HepG2 (cell line): ENCODE measurements around the gene OLR1. TPM values are rescaled to one million over a fixed set of nuclear protein-coding genes. Genes with fewer than 3 reads are reported as not detected.
A peak's percentile ranks its signal among the peaks of the same experiment; 100 is the strongest.

Experiments
- ATAC-seq: fragments of 200-7000 bp; cut with Tn5 transposase; 3 replicates; pipeline ENCODE4 v1.9.1; 2020; ENCODE audit warnings: mild to moderate bottlenecking, moderate library complexity
- BruUV-seq: library from RNA; stranded (reverse); fragments of 400-500 nt; replicated peaks from 2 replicates; lab custom pipeline; 2021; lab: Mats Ljungman, UMichigan
- CTCF ChIA-PET: fragments of 300-600 bp; formaldehyde crosslinking; extraction: SDS; loops from one replicate; lab custom pipeline; 2021; ENCODE audit warnings: low total read pairs, inconsistent platforms, low intra/inter-chr PET ratio; lab: Yijun Ruan, JAX
- POLR2A ChIA-PET: fragments of 350-600 bp; sonication (Branson Sonifier 250); formaldehyde crosslinking; loops from one replicate; lab custom pipeline; 2020; ENCODE audit warnings: antibody characterized with exemption, inconsistent platforms; lab: Yijun Ruan, JAX
- DNase-seq: peaks from one replicate; pipeline ENCODE4 v3.0.0-alpha.2; 2015; ENCODE audit warnings: low spot score
- FAIRE-seq: peaks from 3 replicates; lab custom pipeline; 2011; peaks lifted over from hg19 to GRCh38; lab: Jason Lieb, UNC
- H2AFZ ChIP-seq: one replicate; pipeline ENCODE4 v1.6.1; 2011; ENCODE audit warnings: low read length, inconsistent platforms
- H3K27ac ChIP-seq: fragments of 300-600 bp; 3 replicates; pipeline ENCODE4 v1.8.0; 2011; ENCODE audit warnings: mixed run types, mild to moderate bottlenecking, mixed read lengths, low read length, inconsistent platforms; ENCODE audit not compliant: insufficient read depth; ENCODE audit errors: extremely low read length
- H3K27me3 ChIP-seq, 2 experiments: fragments of 200-600 bp in 1 of 2; 2 replicates in 1 of 2; 3 replicates in 1 of 2; pipeline versions ENCODE4 v1.6.0 to v1.8.0; 2011; ENCODE audit warnings: low read length in 2 of 2, mild to moderate bottlenecking in 2 of 2, moderate library complexity in 2 of 2, inconsistent platforms in 1 of 2; ENCODE audit not compliant: insufficient read depth in 2 of 2, control insufficient read depth in 1 of 2
- H3K36me3 ChIP-seq, 2 experiments: fragments of 200-600 bp in 1 of 2; replicated peaks in 1 of 2; 2 replicates in 1 of 2; 3 replicates in 1 of 2; pipeline versions ENCODE4 v1.5.1 to v1.8.0; 2011; ENCODE audit warnings: low read length in 2 of 2, inconsistent platforms in 1 of 2; ENCODE audit not compliant: insufficient read depth in 2 of 2, control insufficient read depth in 1 of 2
- H3K4me1 ChIP-seq: 2 replicates; pipeline ENCODE4 v1.5.1; 2012; ENCODE audit warnings: low read length, inconsistent platforms; ENCODE audit not compliant: insufficient read depth
- H3K4me2 ChIP-seq: 2 replicates; pipeline ENCODE4 v1.6.0; 2011; ENCODE audit warnings: low read depth, low read length, inconsistent platforms
- H3K4me3 ChIP-seq, 3 experiments: fragments of 200-600 bp in 1 of 3; sonication (generic), shearing (Covaris generic) in 1 of 3; replicated peaks in 1 of 3; 2 replicates each; pipeline ENCODE4 v1.5.1; 2011 to 2016; ENCODE audit warnings: low read length in 3 of 3, inconsistent platforms in 2 of 3, low read depth in 2 of 3, mild to moderate bottlenecking in 2 of 3, control low read depth in 1 of 3, mixed read lengths in 1 of 3; ENCODE audit not compliant: insufficient read depth in 1 of 3
- H3K79me2 ChIP-seq: one replicate; pipeline ENCODE4 v1.6.1; 2011; ENCODE audit warnings: low read length, inconsistent platforms; ENCODE audit not compliant: insufficient read depth
- H3K9ac ChIP-seq: 2 replicates; pipeline ENCODE4 v1.6.0; 2011; ENCODE audit warnings: mild to moderate bottlenecking, low read depth, low read length, inconsistent platforms; ENCODE audit not compliant: insufficient read depth
- H3K9me3 ChIP-seq: 2 replicates; pipeline ENCODE4 v1.5.1; 2012; ENCODE audit warnings: mild to moderate bottlenecking, low read length
- H4K20me1 ChIP-seq: 2 replicates; pipeline ENCODE4 v1.6.0; 2011; ENCODE audit warnings: inconsistent platforms, mild to moderate bottlenecking, low read length, moderate library complexity; ENCODE audit not compliant: insufficient read depth
- ARNT2 ChIP-seq: sonication (generic); formaldehyde crosslinking; IDR thresholded peaks from 2 replicates; pipeline ENCODE4 v1.8.0; 2022; ENCODE audit warnings: mild to moderate bottlenecking, low read depth, missing genetic modification reagents, moderate library complexity
- CBFB ChIP-seq: sonication (generic); formaldehyde crosslinking; IDR thresholded peaks from 2 replicates; pipeline ENCODE4 v1.4.0; 2020; ENCODE audit warnings: missing genetic modification reagents
- CC2D1A ChIP-seq: sonication (generic); formaldehyde crosslinking; IDR thresholded peaks from 2 replicates; pipeline ENCODE4 v1.8.1; 2023; ENCODE audit warnings: mild to moderate bottlenecking, missing genetic modification reagents
- CREB1 ChIP-seq, 2 experiments: fragments of 450-650 bp in 1 of 2; IDR thresholded peaks; 2 replicates each; pipeline ENCODE4 v1.6.1; 2016 to 2017; ENCODE audit warnings: control low read depth in 1 of 2, mild to moderate bottlenecking in 1 of 2, missing compliant biosample characterization in 1 of 2, missing genetic modification characterization in 1 of 2
- FOSL1 ChIP-seq: sonication (generic); formaldehyde crosslinking; IDR thresholded peaks from 2 replicates; pipeline ENCODE4 v1.9.0; 2021; ENCODE audit warnings: missing genetic modification reagents, borderline replicate concordance
- JUND ChIP-seq: sonication (generic); formaldehyde crosslinking; IDR thresholded peaks from 2 replicates; pipeline ENCODE4 v1.8.0; 2022; ENCODE audit warnings: mild to moderate bottlenecking, missing genetic modification reagents
- KDM4B ChIP-seq: sonication (generic); formaldehyde crosslinking; IDR thresholded peaks from 2 replicates; pipeline ENCODE4 v1.4.0; 2020; ENCODE audit warnings: missing genetic modification reagents
- KLF13 ChIP-seq: sonication (generic); formaldehyde crosslinking; IDR thresholded peaks from 2 replicates; pipeline ENCODE4 v1.4.0; 2020; ENCODE audit warnings: mild to moderate bottlenecking, missing genetic modification reagents
- MAX ChIP-seq: IDR thresholded peaks from 2 replicates; pipeline ENCODE4 v1.6.1; 2012; ENCODE audit warnings: inconsistent platforms
- MYNN ChIP-seq: sonication (generic); formaldehyde crosslinking; IDR thresholded peaks from 2 replicates; pipeline ENCODE4 v1.4.0; 2020; ENCODE audit warnings: mild to moderate bottlenecking, low read depth, missing genetic modification reagents
- PLRG1 ChIP-seq: fragments of 450-650 bp; conservative IDR thresholded peaks from 2 replicates; pipeline ENCODE4 v1.6.1; 2016
- SRSF1 ChIP-seq: fragments of 200-400 bp; formaldehyde crosslinking; optimal IDR thresholded peaks from 2 replicates; pipeline ENCODE3; 2017; ENCODE audit warnings: mild to moderate bottlenecking, low read depth, low read length, moderate library complexity
- SYNCRIP ChIP-seq: fragments of 200-400 bp; formaldehyde crosslinking; IDR thresholded peaks from 2 replicates; pipeline ENCODE4 v1.6.1; 2018; ENCODE audit warnings: mild to moderate bottlenecking, low read depth, low read length; ENCODE audit not compliant: insufficient read depth
- ZNF207 ChIP-seq: fragments of 450-650 bp; IDR thresholded peaks from 2 replicates; pipeline ENCODE4 v1.6.1; 2016; ENCODE audit warnings: antibody characterized with exemption, borderline replicate concordance
- ZNF296 ChIP-seq: sonication (generic); formaldehyde crosslinking; conservative IDR thresholded peaks from 2 replicates; pipeline ENCODE4 v1.5.0; 2020; ENCODE audit warnings: mild to moderate bottlenecking, missing genetic modification reagents
- ZNF331 ChIP-seq: sonication (generic); formaldehyde crosslinking; IDR thresholded peaks from 2 replicates; pipeline ENCODE4 v1.4.0; 2020; ENCODE audit warnings: missing genetic modification reagents
- ZNF446 ChIP-seq: sonication (generic); formaldehyde crosslinking; IDR thresholded peaks from 2 replicates; pipeline ENCODE4 v1.5.0; 2020; ENCODE audit warnings: mild to moderate bottlenecking, missing genetic modification reagents
- ZNF747 ChIP-seq: sonication (generic); formaldehyde crosslinking; IDR thresholded peaks from 2 replicates; pipeline ENCODE4 v1.8.1; 2023; ENCODE audit warnings: missing genetic modification reagents, mild to moderate bottlenecking, borderline replicate concordance
- WGBS: methylation state at CpG from one replicate; pipeline ENCODE4 v1.1.6; 2017; ENCODE audit warnings: low lambda C conversion rate; 5-methylcytosine and 5-hydroxymethylcytosine counted together
- in situ Hi-C: cut with HindIII; loops from 2 replicates; pipeline ENCODE4 v1.10.0; 2017; ENCODE audit warnings: low pct_unique_long_range_greater_than_20kb; ENCODE audit not compliant: extremely low pct_ligation_motif_present
- intact Hi-C: fragments of 100-400 bp; cut with micrococcal nuclease; formaldehyde crosslinking; loops from one replicate; pipeline ENCODE4 v1.10.0; 2022; ENCODE audit not compliant: unreplicated experiment
- polyA plus RNA-seq, 8 experiments: library from polyadenylated mRNA; depleted of rRNA in 3 of 8; stranded (reverse) in 7 of 8; unstranded in 1 of 8; fragments of >200 nt; fragmentation: Illumina TruSeq in 4 of 8; extraction: Trizol in 4 of 8; gene quantifications; 2 replicates each; pipeline versions ENCODE4 v1.2.1 to v1.2.3, GENCODE V29; 2011 to 2016; ENCODE audit warnings: low read depth in 4 of 8, missing spikeins in 1 of 8, mixed read lengths in 1 of 8; ENCODE audit not compliant: insufficient read depth in 1 of 8
- total RNA-seq, 5 experiments: library from RNA; depleted of rRNA; stranded (reverse); fragments of >200 nt; fragmentation: Illumina TruSeq; extraction: Trizol; gene quantifications; 2 replicates each; pipeline ENCODE4 v1.2.3, GENCODE V29; 2016; ENCODE audit warnings: low read depth in 1 of 5
- TF ChIP-seq, protein P1 (sequence below): sonication (generic); formaldehyde crosslinking; IDR thresholded peaks from 2 replicates; pipeline ENCODE4 v1.4.0; 2020; ENCODE audit warnings: mild to moderate bottlenecking, missing genetic modification reagents

OLR1 gene
- total and polyA plus RNA-seq, 2 of the 13 experiments (the other 11 are each of a cell fraction or from before 2014, with no cell fraction given), result not detected

GRCh38 chr12:10115890-10116289, 56.0 kb downstream of the OLR1 start:
- H3K4me2 ChIP-seq, result no peak overlapping the region
- FAIRE-seq (no peak), DNase-seq (no peak), ATAC-seq (no peak)
- H3K9ac ChIP-seq, result no peak overlapping the region
- no peaks in the 10 kb centered on the region for H3K9me3 ChIP-seq
- no peaks in the 10 kb centered on the region for H3K36me3 ChIP-seq
- no peak overlapping the region for H2AFZ ChIP-seq
- H3K79me2 ChIP-seq, result no peaks in the 10 kb centered on the region
- ChIA-PET POLR2A (no interaction called here), CTCF (no interaction called here)
- no peaks in the 10 kb centered on the region for H4K20me1 ChIP-seq
- intact Hi-C loops, result no loop called here
- no TSS peak for BruUV-seq
- no peaks in the 10 kb centered on the region for H3K4me1 ChIP-seq
- H3K4me3 ChIP-seq, result no peak overlapping the region
- in situ Hi-C loops, result no loop called here
- 5% methylated on average over 7 of the region's 7 CpGs for WGBS
- no peak for TF ChIP-seq ZNF747
- peak; percentile 46; the same call in 1 of the 2 replicates for TF ChIP-seq CREB1 (IDR thresholded peaks at IDR 0.05)
- no peak for TF ChIP-seq CREB1 (CRISPR knock-in tag; IDR thresholded peaks at IDR 0.05)
- TF ChIP-seq ARNT2 (CRISPR knock-in tag), result no peak
- no peak overlapping the region for H3K27ac ChIP-seq
- peaks cover 0 to 4% of the 10 kb centered on the region in 2 experiments; a peak in 2 of 5 replicates for H3K27me3 ChIP-seq

GRCh38 chr12:10115311-10115710, 56.6 kb downstream of the OLR1 start:
- no peaks in the 10 kb centered on the region for H3K4me1 ChIP-seq
- DNase-seq, result no peak
- H3K4me2 ChIP-seq, result no peak overlapping the region
- CTCF ChIA-PET, result no interaction called here
- intact Hi-C loops (no loop called here), in situ Hi-C loops (no loop called here)
- no peak overlapping the region for H3K9ac ChIP-seq
- no peak overlapping the region for H2AFZ ChIP-seq
- H3K4me3 ChIP-seq, result no peak overlapping the region
- H3K36me3 ChIP-seq, result no peaks in the 10 kb centered on the region
- H3K9me3 ChIP-seq, result no peaks in the 10 kb centered on the region
- WGBS, result 60% methylated on average over 15 of the region's 15 CpGs
- BruUV-seq, result no TSS peak
- no peak for FAIRE-seq
- H3K27me3 ChIP-seq, result peaks cover 0 to 4% of the 10 kb centered on the region in 2 experiments; a peak in 2 of 5 replicates
- no peak for ATAC-seq
- no peaks in the 10 kb centered on the region for H3K79me2 ChIP-seq
- H3K27ac ChIP-seq, result no peak overlapping the region
- H4K20me1 ChIP-seq, result no peaks in the 10 kb centered on the region
- POLR2A ChIA-PET, result no interaction called here
- TF ChIP-seq JUND (CRISPR knock-in tag), result no peak
- no peak for TF ChIP-seq CBFB (CRISPR knock-in tag)
- TF ChIP-seq FOSL1 (CRISPR knock-in tag), result no peak
- TF ChIP-seq MYNN, result no peak
- no peak for TF ChIP-seq PLRG1
- TF ChIP-seq SYNCRIP, result no peak
- no peak for TF ChIP-seq ZNF207
- no peak for TF ChIP-seq SRSF1
- no peak for TF ChIP-seq KDM4B (CRISPR knock-in tag)
- no peak for TF ChIP-seq ZNF446 (CRISPR knock-in tag)
- no peak for TF ChIP-seq ZNF331 (CRISPR knock-in tag)
- no peak for TF ChIP-seq KLF13 (CRISPR knock-in tag)
- no peak for TF ChIP-seq MAX
- TF ChIP-seq, protein P1, sequence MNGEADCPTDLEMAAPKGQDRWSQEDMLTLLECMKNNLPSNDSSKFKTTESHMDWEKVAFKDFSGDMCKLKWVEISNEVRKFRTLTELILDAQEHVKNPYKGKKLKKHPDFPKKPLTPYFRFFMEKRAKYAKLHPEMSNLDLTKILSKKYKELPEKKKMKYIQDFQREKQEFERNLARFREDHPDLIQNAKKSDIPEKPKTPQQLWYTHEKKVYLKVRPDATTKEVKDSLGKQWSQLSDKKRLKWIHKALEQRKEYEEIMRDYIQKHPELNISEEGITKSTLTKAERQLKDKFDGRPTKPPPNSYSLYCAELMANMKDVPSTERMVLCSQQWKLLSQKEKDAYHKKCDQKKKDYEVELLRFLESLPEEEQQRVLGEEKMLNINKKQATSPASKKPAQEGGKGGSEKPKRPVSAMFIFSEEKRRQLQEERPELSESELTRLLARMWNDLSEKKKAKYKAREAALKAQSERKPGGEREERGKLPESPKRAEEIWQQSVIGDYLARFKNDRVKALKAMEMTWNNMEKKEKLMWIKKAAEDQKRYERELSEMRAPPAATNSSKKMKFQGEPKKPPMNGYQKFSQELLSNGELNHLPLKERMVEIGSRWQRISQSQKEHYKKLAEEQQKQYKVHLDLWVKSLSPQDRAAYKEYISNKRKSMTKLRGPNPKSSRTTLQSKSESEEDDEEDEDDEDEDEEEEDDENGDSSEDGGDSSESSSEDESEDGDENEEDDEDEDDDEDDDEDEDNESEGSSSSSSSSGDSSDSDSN (CRISPR knock-in tag), result no peak
- TF ChIP-seq ZNF296 (CRISPR knock-in tag), result no peak
- no peak for TF ChIP-seq CC2D1A (CRISPR knock-in tag)
